ENCODE results near the gene SLC35A4. TPM values are rescaled to one million over a fixed set of nuclear protein-coding genes. Genes with fewer than 3 reads are reported as not detected.
A peak's percentile ranks its signal among the peaks of the same experiment; 100 is the strongest.
"Not testable (repeated sequence)": the region's sequence is repeated elsewhere in the genome, so short reads cannot be mapped to it uniquely, and the experiment has no call there.

SLC35A4 gene
- polyA plus RNA-seq, 1 donor (not counting 4 experiments of a cell fraction or from before 2014, with no cell fraction given), result 63.1 TPM

DNA sequence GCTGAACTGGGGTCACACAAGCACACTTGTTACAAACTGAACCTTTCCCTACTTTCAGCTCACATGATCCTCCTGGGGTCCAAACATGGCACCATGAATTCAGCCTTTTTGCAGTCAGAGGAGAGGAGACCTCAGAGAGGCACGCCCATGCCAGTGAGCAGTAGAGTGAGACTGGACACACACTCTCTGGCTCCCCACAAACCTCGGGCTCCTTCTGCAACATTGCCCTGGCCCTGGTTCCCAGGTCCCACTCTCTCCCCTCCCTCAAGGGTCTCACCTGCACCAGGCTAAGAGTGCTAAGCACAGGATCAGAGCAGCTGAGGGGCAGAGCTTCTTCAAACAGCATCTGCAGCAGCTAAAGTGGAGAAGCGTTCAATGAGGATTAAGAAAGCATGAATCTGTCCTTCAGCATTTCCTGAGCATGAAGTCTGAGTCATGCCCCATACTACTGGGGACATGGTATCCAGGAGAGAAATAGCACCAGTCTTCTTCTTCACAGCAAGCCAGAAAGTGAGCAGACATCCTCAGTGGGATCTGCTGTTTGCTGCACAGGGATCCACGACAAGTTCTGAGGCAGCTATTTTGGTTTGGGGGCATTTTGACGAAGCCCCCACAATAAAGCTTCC lies 27.2 kb downstream of the SLC35A4 start:
- TF ChIP-seq, protein P1, sequence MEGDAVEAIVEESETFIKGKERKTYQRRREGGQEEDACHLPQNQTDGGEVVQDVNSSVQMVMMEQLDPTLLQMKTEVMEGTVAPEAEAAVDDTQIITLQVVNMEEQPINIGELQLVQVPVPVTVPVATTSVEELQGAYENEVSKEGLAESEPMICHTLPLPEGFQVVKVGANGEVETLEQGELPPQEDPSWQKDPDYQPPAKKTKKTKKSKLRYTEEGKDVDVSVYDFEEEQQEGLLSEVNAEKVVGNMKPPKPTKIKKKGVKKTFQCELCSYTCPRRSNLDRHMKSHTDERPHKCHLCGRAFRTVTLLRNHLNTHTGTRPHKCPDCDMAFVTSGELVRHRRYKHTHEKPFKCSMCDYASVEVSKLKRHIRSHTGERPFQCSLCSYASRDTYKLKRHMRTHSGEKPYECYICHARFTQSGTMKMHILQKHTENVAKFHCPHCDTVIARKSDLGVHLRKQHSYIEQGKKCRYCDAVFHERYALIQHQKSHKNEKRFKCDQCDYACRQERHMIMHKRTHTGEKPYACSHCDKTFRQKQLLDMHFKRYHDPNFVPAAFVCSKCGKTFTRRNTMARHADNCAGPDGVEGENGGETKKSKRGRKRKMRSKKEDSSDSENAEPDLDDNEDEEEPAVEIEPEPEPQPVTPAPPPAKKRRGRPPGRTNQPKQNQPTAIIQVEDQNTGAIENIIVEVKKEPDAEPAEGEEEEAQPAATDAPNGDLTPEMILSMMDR (optimal IDR thresholded peaks at IDR 0.05 in 1 of 3, IDR thresholded peaks at IDR 0.05 in 1 of 3, conservative IDR thresholded peaks at IDR 0.05 in 1 of 3; ENCODE audit: extremely low read depth in 1 of 3, insufficient read depth in 2 of 3, low read length in 3 of 3), result no peak
- TF ChIP-seq EZH2 (IDR thresholded peaks at IDR 0.05; ENCODE audit: low read length), result no peak
- Histone ChIP-seq H3K4me1 (ENCODE audit: control insufficient read depth, extremely low read depth, insufficient read depth, low read length) (peaks cover 21% of the 10 kb centered on the region), H3K4me2 (ENCODE audit: control insufficient read depth, extremely low read depth, insufficient read depth, low read depth, low read length) (peak overlapping the region; percentile 41), H3K27me3 (ENCODE audit: control insufficient read depth, extremely low read depth, insufficient read depth, low read length) (no peaks in the 10 kb centered on the region), H3K36me3 (ENCODE audit: control insufficient read depth in 2 of 2, extremely low read depth in 1 of 2, insufficient read depth in 2 of 2, low read length in 2 of 2) (no peaks in the 10 kb centered on the region), H2AFZ (ENCODE audit: control insufficient read depth, low read length) (no peak overlapping the region), H3K9me1 (ENCODE audit: control insufficient read depth, extremely low read depth, insufficient read depth, low read length) (no peaks in the 10 kb centered on the region), H4K20me1 (ENCODE audit: control insufficient read depth, extremely low read depth, insufficient read depth, low read length) (no peaks in the 10 kb centered on the region), H3K27ac (ENCODE audit: control insufficient read depth, insufficient read depth, low read length) (no peak overlapping the region), H3K9ac (ENCODE audit: control insufficient read depth, extremely low read depth, insufficient read depth, low read length) (no peak overlapping the region), H3K9me3 (ENCODE audit: control insufficient read depth, low read depth, low read length) (no peaks in the 10 kb centered on the region), H3K79me2 (ENCODE audit: control insufficient read depth, insufficient read depth, low read length) (no peaks in the 10 kb centered on the region), H3K4me3 (ENCODE audit: control insufficient read depth in 2 of 3, extremely low read depth in 1 of 3, insufficient read depth in 2 of 3, low read depth in 1 of 3, low read length in 3 of 3) (no peak overlapping the region)
- DNase-seq (ENCODE audit: low read depth, low spot score), result no peak
- peak; percentile 56 for FAIRE-seq
- dilution Hi-C loops (cut with MboI; ENCODE audit: extremely low pct_ligation_motif_present, low sequenced_read_pairs), result no loop called here

DNA sequence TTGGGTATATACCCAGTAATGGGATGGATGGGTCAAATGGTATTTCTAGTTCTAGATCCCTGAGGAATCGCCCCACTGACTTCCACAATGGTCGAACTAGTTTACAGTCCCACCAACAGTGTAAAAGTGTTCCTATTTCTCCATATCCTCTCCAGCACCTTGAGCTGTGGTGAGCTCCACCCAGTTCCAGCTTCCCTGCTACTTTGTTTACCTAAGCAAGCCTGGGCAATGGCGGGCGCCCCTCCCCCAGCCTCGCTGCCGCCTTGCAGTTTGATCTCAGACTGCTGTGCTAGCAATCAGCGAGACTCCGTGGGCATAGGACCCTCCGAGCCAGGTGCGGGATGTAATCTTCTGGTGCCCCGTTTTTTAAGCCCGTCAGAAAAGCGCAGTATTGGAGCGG lies 28.4 kb downstream of the SLC35A4 start:
- H3K9ac ChIP-seq (ENCODE audit: control insufficient read depth, extremely low read depth, insufficient read depth, low read length); H3K9me1 ChIP-seq (ENCODE audit: control insufficient read depth, extremely low read depth, insufficient read depth, low read length); DNase-seq (ENCODE audit: low read depth, low spot score); H3K36me3 ChIP-seq (ENCODE audit: control insufficient read depth in 2 of 2, extremely low read depth in 1 of 2, insufficient read depth in 2 of 2, low read length in 2 of 2); H3K4me2 ChIP-seq (ENCODE audit: control insufficient read depth, extremely low read depth, insufficient read depth, low read depth, low read length); dilution Hi-C loops (cut with MboI; ENCODE audit: extremely low pct_ligation_motif_present, low sequenced_read_pairs); H3K4me3 ChIP-seq (ENCODE audit: control insufficient read depth in 2 of 3, extremely low read depth in 1 of 3, insufficient read depth in 2 of 3, low read depth in 1 of 3, low read length in 3 of 3); H4K20me1 ChIP-seq (ENCODE audit: control insufficient read depth, extremely low read depth, insufficient read depth, low read length); FAIRE-seq; H3K27me3 ChIP-seq (ENCODE audit: control insufficient read depth, extremely low read depth, insufficient read depth, low read length); H3K9me3 ChIP-seq (ENCODE audit: control insufficient read depth, low read depth, low read length); H3K27ac ChIP-seq (ENCODE audit: control insufficient read depth, insufficient read depth, low read length); H3K79me2 ChIP-seq (ENCODE audit: control insufficient read depth, insufficient read depth, low read length): not testable (repeated sequence)
- Histone ChIP-seq H3K4me1 (ENCODE audit: control insufficient read depth, extremely low read depth, insufficient read depth, low read length) (peaks cover 21% of the 10 kb centered on the region), H2AFZ (ENCODE audit: control insufficient read depth, low read length) (peak overlapping the region; percentile 51)

DNA sequence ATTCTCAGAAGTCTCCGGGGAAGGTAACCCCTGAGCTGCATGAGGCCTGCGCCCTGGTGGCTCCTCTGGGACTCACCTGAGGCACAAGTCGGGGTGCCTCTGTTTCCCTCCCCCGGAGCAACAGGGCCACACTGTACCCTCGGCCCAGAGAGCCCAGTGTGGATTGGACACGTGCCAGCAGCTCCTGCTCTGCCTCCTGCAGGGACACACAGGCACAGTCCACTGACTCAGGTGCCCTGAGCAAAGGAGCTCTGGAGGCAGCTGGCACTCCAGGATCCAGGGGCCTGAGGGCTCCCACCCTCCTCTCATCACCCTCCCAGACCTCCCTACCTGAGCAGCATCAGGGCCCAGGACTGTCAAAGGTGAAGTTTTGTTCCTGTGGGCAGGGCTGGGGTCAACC lies 29.5 kb downstream of the SLC35A4 start:
- FAIRE-seq (no peak), DNase-seq (ENCODE audit: low read depth, low spot score) (no peak)
- dilution Hi-C loops (cut with MboI; ENCODE audit: extremely low pct_ligation_motif_present, low sequenced_read_pairs), result no loop called here
- H3K9me3 ChIP-seq (ENCODE audit: control insufficient read depth, low read depth, low read length), result no peaks in the 10 kb centered on the region
- no peak overlapping the region for H3K4me3 ChIP-seq (ENCODE audit: control insufficient read depth in 2 of 3, extremely low read depth in 1 of 3, insufficient read depth in 2 of 3, low read depth in 1 of 3, low read length in 3 of 3)
- no peak overlapping the region for H3K27ac ChIP-seq (ENCODE audit: control insufficient read depth, insufficient read depth, low read length)
- no peak overlapping the region for H3K9ac ChIP-seq (ENCODE audit: control insufficient read depth, extremely low read depth, insufficient read depth, low read length)
- peaks cover 20% of the 10 kb centered on the region for H3K4me1 ChIP-seq (ENCODE audit: control insufficient read depth, extremely low read depth, insufficient read depth, low read length)
- no peak overlapping the region for H2AFZ ChIP-seq (ENCODE audit: control insufficient read depth, low read length)
- TF ChIP-seq, protein P1 (optimal IDR thresholded peaks at IDR 0.05 in 1 of 3, IDR thresholded peaks at IDR 0.05 in 1 of 3, conservative IDR thresholded peaks at IDR 0.05 in 1 of 3; ENCODE audit: extremely low read depth in 1 of 3, insufficient read depth in 2 of 3, low read length in 3 of 3), result no peak
- TF ChIP-seq EZH2 (IDR thresholded peaks at IDR 0.05; ENCODE audit: low read length), result no peak
- H3K4me2 ChIP-seq (ENCODE audit: control insufficient read depth, extremely low read depth, insufficient read depth, low read depth, low read length), result no peak overlapping the region
- no peaks in the 10 kb centered on the region for H3K9me1 ChIP-seq (ENCODE audit: control insufficient read depth, extremely low read depth, insufficient read depth, low read length)
- H4K20me1 ChIP-seq (ENCODE audit: control insufficient read depth, extremely low read depth, insufficient read depth, low read length), result no peaks in the 10 kb centered on the region
- H3K27me3 ChIP-seq (ENCODE audit: control insufficient read depth, extremely low read depth, insufficient read depth, low read length), result no peaks in the 10 kb centered on the region
- no peaks in the 10 kb centered on the region for H3K36me3 ChIP-seq (ENCODE audit: control insufficient read depth in 2 of 2, extremely low read depth in 1 of 2, insufficient read depth in 2 of 2, low read length in 2 of 2)
- no peaks in the 10 kb centered on the region for H3K79me2 ChIP-seq (ENCODE audit: control insufficient read depth, insufficient read depth, low read length)
